ENCODE results near the gene TRAK2. TPM values are rescaled to one million over a fixed set of nuclear protein-coding genes. Genes with fewer than 3 reads are reported as not detected.

The TRAK2 gene
- total RNA-seq, 1 experiment from 2014 or later: 11.5 TPM

DNA sequence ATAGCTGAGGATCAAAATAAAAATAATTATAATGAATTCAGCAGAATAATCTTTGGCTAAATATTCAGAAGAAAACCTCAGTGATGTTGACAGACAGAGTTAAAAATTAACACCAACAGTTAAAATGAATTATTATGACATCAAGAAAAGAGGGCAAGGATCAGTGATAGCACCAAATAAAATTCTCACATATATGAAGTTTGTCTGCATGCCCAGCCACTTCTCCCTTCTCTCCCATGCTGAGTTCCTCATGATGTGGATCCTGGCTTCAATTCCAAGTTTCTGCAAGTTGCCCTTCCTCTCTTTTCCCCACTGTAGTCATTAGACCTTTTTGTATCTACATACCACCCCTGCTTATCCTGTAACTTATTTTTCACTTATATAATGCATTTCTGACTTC lies 7.1 kb upstream of the TRAK2 start:
- POLR2A ChIA-PET: no interaction called here
- Mint-ChIP-seq H3K9me3 (ENCODE audit: unreplicated experiment) (peaks cover 15% of the 10 kb centered on the region), H3K36me3 (ENCODE audit: insufficient read depth, unreplicated experiment) (peaks cover 52% of the 10 kb centered on the region), H3K4me3 (ENCODE audit: unreplicated experiment) (no peak overlapping the region), H3K4me1 (ENCODE audit: insufficient read depth, unreplicated experiment) (no peaks in the 10 kb centered on the region), H3K27ac (ENCODE audit: low read depth, unreplicated experiment) (no peak overlapping the region), H3K27me3 (ENCODE audit: insufficient read depth, unreplicated experiment) (no peaks in the 10 kb centered on the region)
- DNase-seq (ENCODE audit: unreplicated experiment): no peak
- TF ChIP-seq, protein P1, sequence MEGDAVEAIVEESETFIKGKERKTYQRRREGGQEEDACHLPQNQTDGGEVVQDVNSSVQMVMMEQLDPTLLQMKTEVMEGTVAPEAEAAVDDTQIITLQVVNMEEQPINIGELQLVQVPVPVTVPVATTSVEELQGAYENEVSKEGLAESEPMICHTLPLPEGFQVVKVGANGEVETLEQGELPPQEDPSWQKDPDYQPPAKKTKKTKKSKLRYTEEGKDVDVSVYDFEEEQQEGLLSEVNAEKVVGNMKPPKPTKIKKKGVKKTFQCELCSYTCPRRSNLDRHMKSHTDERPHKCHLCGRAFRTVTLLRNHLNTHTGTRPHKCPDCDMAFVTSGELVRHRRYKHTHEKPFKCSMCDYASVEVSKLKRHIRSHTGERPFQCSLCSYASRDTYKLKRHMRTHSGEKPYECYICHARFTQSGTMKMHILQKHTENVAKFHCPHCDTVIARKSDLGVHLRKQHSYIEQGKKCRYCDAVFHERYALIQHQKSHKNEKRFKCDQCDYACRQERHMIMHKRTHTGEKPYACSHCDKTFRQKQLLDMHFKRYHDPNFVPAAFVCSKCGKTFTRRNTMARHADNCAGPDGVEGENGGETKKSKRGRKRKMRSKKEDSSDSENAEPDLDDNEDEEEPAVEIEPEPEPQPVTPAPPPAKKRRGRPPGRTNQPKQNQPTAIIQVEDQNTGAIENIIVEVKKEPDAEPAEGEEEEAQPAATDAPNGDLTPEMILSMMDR (IDR thresholded peaks at IDR 0.05; ENCODE audit: unreplicated experiment): no peak
- intact Hi-C loops (cut with micrococcal nuclease): no loop called here
- no TSS peak for BruUV-seq (replicated peaks)
- CTCF ChIA-PET: no interaction called here

DNA sequence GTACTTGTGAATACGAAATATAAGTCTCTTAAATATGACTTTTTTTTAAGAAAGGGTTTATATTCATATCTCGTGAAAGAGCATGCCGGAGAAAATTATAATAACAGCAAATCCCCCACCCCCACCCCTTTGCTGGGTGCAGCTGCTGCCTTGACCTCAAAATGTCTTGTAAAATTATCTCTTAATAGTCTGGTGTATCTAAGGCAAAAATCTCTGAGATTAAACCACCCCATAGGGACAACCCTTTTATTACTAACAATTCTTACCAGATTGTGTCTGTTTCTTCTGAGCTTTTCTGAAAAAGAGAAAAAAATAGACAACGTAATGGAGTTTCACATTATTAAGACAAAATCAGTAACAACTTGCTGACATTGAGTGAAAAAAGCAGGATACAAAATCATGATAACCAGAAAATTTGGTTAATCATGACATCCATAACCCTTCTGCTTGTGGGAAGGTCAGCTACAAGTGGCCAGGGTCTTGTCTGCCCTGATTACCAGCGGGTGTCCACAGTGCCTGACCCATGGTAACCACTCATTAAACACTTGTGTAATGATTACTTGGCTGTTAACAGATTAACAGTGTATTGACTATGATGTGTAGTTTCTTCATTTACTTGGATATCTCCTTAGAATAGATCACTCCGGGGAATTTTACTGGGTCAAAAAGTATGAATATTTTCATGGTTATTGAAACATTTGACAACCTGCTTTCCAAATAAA lies 1.8 kb upstream of the TRAK2 start:
- DNase-seq (ENCODE audit: unreplicated experiment): no peak
- Mint-ChIP-seq H3K9me3 (ENCODE audit: unreplicated experiment) (no peaks in the 10 kb centered on the region), H3K4me1 (ENCODE audit: insufficient read depth, unreplicated experiment) (peaks cover 8% of the 10 kb centered on the region), H3K36me3 (ENCODE audit: insufficient read depth, unreplicated experiment) (peaks cover 14% of the 10 kb centered on the region), H3K4me3 (ENCODE audit: unreplicated experiment) (peak overlapping the region; percentile 96), H3K27me3 (ENCODE audit: insufficient read depth, unreplicated experiment) (no peaks in the 10 kb centered on the region), H3K27ac (ENCODE audit: low read depth, unreplicated experiment) (no peak overlapping the region)
- intact Hi-C loops (cut with micrococcal nuclease): no loop called here
- TSS peak; percentile 46 for BruUV-seq (replicated peaks)
- TF ChIP-seq, protein P1 (IDR thresholded peaks at IDR 0.05; ENCODE audit: unreplicated experiment): no peak
- ChIA-PET POLR2A (interaction anchor here (0.6 to 4.6 kb wide), 12 partner anchors 9 to 327 kb away, joined by 3 to 27 read pairs (median 12); partner anchors contain the start of genes ALS2, CASP8 and TMEM237), CTCF (interaction anchor here (0.6 to 1.0 kb wide), 2 partner anchors 19 to 220 kb away, joined by 3 to 4 read pairs; no protein-coding TSS in a partner anchor)

DNA sequence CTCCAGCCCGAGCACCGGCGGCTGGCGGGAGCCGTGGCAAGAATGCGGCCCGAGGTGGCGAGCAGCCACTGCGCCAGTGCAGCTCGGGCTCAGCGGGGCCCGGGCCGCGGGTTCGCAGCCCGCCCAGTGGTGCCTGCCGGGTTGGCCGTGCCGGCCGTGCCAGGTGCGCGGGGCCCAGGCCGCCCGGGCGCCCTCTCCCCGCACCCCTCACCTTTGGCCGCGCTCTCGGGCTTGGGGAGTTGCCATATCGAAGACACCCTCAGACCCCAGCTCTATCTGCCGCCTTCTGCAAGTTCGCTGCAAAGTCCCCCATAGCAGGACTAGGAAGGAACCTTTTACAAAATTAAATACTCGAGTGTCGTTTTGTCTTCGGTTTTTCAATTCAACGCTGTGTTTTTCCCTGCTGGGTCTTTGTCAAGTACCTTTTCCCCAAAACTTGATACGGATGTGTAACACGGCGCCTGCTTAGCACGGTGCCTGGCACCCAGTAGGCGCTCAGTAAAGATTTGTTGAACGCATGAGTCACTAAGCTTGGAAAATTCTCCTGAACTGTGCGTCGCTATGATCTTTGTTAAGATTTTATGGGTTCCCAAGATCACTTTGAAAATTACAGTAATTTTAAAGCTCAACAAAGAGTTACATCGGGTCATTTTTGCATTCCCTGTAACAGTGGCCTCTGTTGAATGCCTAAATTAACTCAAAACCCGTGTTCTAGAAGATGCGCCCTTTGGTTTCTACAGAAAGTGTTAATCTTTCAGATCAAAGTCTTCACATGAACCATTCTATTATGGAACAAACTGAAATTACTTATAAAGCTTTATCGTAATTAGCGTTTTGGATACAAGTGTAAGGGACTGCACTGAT lies 1.0 kb upstream of the TRAK2 start:
- H3K4me1 Mint-ChIP-seq (ENCODE audit: insufficient read depth, unreplicated experiment): peaks cover 8% of the 10 kb centered on the region
- intact Hi-C loops (cut with micrococcal nuclease): no loop called here
- no peaks in the 10 kb centered on the region for H3K9me3 Mint-ChIP-seq (ENCODE audit: unreplicated experiment)
- ChIA-PET POLR2A (interaction anchor here (0.6 to 4.6 kb wide), 19 partner anchors 9 to 328 kb away, joined by 3 to 27 read pairs (median 8); partner anchors contain the start of genes ALS2, CASP8 and TMEM237), CTCF (interaction anchor here (0.6 to 1.1 kb wide), 3 partner anchors 38 to 219 kb away, joined by 3 to 7 read pairs (median 4); no protein-coding TSS in a partner anchor)
- TF ChIP-seq, protein P1 (IDR thresholded peaks at IDR 0.05; ENCODE audit: unreplicated experiment): no peak
- H3K4me3 Mint-ChIP-seq (ENCODE audit: unreplicated experiment): peak overlapping the region; percentile 96
- H3K36me3 Mint-ChIP-seq (ENCODE audit: insufficient read depth, unreplicated experiment): peaks cover 14% of the 10 kb centered on the region
- H3K27ac Mint-ChIP-seq (ENCODE audit: low read depth, unreplicated experiment): no peak overlapping the region
- DNase-seq (ENCODE audit: unreplicated experiment): no peak
- BruUV-seq (replicated peaks): no TSS peak
- no peaks in the 10 kb centered on the region for H3K27me3 Mint-ChIP-seq (ENCODE audit: insufficient read depth, unreplicated experiment)

DNA sequence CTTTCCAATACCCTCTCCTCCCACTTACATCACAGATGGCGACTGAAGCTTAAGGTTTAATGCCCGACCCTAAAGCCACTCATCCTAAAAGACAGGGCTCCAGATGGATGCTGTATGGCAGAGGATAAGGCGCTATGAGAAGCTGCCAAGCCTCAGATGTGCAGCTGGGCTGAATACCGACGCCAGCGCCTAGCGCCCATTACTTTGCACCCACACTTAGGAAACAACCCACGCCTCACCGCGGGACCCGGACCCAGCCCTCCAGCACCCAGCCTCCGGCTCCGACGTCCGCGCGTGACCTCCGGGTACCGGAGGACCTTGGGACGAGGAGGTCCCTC lies 335 bp downstream of the TRAK2 start:
- DNase-seq (ENCODE audit: unreplicated experiment): no peak
- TF ChIP-seq, protein P1 (IDR thresholded peaks at IDR 0.05; ENCODE audit: unreplicated experiment): no peak
- Mint-ChIP-seq H3K27me3 (ENCODE audit: insufficient read depth, unreplicated experiment) (no peaks in the 10 kb centered on the region), H3K27ac (ENCODE audit: low read depth, unreplicated experiment) (peak overlapping the region; percentile 92), H3K36me3 (ENCODE audit: insufficient read depth, unreplicated experiment) (peaks cover 14% of the 10 kb centered on the region), H3K4me3 (ENCODE audit: unreplicated experiment) (peak overlapping the region; percentile 96), H3K4me1 (ENCODE audit: insufficient read depth, unreplicated experiment) (peaks cover 8% of the 10 kb centered on the region), H3K9me3 (ENCODE audit: unreplicated experiment) (no peaks in the 10 kb centered on the region)
- CTCF ChIA-PET: interaction anchor here (0.6 to 1.1 kb wide), 5 partner anchors 26 to 197 kb away, joined by 3 to 7 read pairs (median 3); no protein-coding TSS in a partner anchor
- POLR2A ChIA-PET: interaction anchor here (0.6 to 4.6 kb wide), 21 partner anchors 9 to 333 kb away, joined by 3 to 27 read pairs (median 7); partner anchors contain the start of genes ALS2, CASP8 and TMEM237
- intact Hi-C loops (cut with micrococcal nuclease): loop anchor here (1.0 to 2.0 kb wide), 3 partner anchors 191 to 218 kb away; no protein-coding TSS in a partner anchor
- BruUV-seq (replicated peaks): no TSS peak
